Adipocyte (in vitro differentiated cells): ENCODE results near the gene TMEM61.
A peak's percentile ranks its signal among the peaks of the same experiment; 100 is the strongest.

ENCODE experiments used
- DNase-seq: peaks from one replicate; pipeline ENCODE4 v3.0.0-alpha.2; 2015; ENCODE audit warnings: low read depth
- H3K27me3 ChIP-seq: replicated peaks from 2 replicates; pipeline ENCODE4 v1.7.0; 2013; ENCODE audit warnings: mild to moderate bottlenecking, low read length, moderate library complexity; ENCODE audit not compliant: control insufficient read depth, insufficient read depth
- H3K36me3 ChIP-seq: 2 replicates; pipeline ENCODE4 v1.7.0; 2013; ENCODE audit warnings: low read length, mild to moderate bottlenecking, moderate library complexity; ENCODE audit not compliant: control insufficient read depth, insufficient read depth, severe bottlenecking
- H3K4me1 ChIP-seq: 2 replicates; pipeline ENCODE4 v1.7.0; 2013; ENCODE audit warnings: mild to moderate bottlenecking, low read length, moderate library complexity; ENCODE audit not compliant: control insufficient read depth, insufficient read depth
- H3K4me3 ChIP-seq: 2 replicates; pipeline ENCODE4 v1.7.0; 2013; ENCODE audit warnings: mild to moderate bottlenecking, low read length, moderate library complexity
- H3K9ac ChIP-seq: 2 replicates; pipeline ENCODE4 v1.7.0; 2013; ENCODE audit warnings: mild to moderate bottlenecking, low read length, moderate library complexity
- H3K9me3 ChIP-seq: 2 replicates; pipeline ENCODE4 v1.7.0; 2013; ENCODE audit warnings: mild to moderate bottlenecking, low read length, moderate library complexity; ENCODE audit not compliant: control insufficient read depth

TMEM61 gene

DNA sequence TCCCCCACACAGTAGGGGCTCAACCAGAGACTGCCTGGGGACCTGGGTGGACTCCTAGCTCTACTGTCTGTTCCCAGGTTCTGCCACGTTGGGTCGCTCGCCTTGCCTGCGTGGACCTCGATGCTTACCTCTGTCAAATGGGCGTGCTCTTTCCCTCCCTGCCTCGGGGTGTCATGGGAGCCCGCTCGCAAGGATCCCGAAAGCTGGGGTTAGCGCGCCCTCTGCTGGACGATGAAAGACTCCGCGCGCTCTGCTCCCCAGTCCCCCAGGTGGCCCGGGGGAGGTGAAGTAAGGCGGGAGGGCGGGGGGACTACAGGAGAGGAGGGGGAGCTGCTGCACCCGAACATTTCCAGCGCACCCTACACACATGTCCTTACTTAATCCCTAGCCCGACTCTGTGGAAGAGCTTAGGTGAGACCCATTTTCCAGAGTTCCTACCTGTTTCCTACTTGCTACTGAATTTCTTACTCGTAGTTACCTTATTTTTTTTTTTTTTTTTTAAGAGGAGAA lies 16.0 kb downstream of the TMEM61 start:
- Histone ChIP-seq H3K27me3 (peaks cover 26% of the 10 kb centered on the region), H3K4me1 (no peaks in the 10 kb centered on the region), H3K4me3 (no peak overlapping the region), H3K9ac (no peak overlapping the region), H3K36me3 (no peaks in the 10 kb centered on the region), H3K9me3 (no peaks in the 10 kb centered on the region)
- peak; percentile 84 for DNase-seq

DNA sequence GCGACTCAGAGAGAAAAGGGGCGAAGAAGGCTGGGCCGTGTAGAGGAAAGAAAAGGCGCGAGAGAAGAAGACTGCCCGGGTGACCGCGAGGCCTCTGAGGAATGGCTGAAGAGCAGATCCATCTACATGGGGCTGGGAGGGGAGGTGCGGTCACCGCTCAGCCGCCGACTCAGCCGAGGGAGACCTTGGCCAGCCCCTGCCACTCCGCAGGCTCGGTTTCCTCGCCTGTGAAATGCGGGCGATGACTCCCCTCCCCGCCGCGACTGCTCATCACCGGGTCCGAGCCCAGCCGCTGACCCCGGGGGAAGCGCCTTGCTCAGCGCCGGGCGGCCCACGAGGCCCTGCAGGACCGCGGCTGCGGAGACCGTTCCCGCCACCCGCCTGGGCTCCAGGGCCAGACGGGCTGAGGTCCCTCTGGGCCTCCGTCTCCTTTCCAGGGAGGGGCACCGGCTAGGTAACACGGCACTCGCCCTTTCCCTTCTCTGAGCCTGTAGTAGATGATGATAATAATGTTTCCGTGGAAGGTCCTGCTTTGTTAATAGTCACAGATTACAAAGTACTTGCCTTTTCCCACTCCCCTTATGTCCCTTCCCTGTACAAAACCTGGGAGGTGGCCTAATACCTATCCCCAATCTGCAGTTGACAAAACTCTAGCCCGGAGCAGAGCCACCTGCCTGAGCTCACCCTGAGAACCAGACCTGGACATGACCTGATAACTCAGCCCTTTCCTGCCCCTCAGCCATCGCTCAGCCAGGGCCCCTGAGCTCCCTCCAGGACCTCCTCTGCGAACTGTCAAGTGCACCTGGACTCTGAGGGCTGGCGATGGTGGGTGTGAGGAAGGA lies 16.7 kb downstream of the TMEM61 start:
- H3K9me3 ChIP-seq, result no peaks in the 10 kb centered on the region
- H3K4me1 ChIP-seq, result no peaks in the 10 kb centered on the region
- H3K36me3 ChIP-seq, result no peaks in the 10 kb centered on the region
- H3K9ac ChIP-seq, result no peak overlapping the region
- peaks cover 26% of the 10 kb centered on the region for H3K27me3 ChIP-seq
- H3K4me3 ChIP-seq, result no peak overlapping the region
- DNase-seq, result peak; percentile 19

DNA sequence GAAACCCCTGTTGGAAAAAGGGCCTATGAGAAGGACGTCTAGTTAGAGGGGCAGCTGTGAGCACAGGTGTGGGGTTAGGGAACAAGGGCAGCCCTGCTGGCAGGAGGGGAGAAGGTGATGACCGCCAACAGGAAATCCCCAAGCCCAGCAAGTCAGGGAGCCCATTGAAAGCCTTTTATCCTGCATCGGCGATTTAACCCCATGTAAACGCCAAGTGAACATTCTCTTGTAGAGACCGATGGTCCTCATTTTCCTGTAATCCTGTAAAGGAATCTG lies 17.2 kb downstream of the TMEM61 start:
- no peaks in the 10 kb centered on the region for H3K36me3 ChIP-seq
- H3K4me1 ChIP-seq, result no peaks in the 10 kb centered on the region
- H3K9ac ChIP-seq, result no peak overlapping the region
- DNase-seq, result no peak
- H3K4me3 ChIP-seq, result no peak overlapping the region
- no peaks in the 10 kb centered on the region for H3K9me3 ChIP-seq
- peaks cover 26% of the 10 kb centered on the region for H3K27me3 ChIP-seq

DNA sequence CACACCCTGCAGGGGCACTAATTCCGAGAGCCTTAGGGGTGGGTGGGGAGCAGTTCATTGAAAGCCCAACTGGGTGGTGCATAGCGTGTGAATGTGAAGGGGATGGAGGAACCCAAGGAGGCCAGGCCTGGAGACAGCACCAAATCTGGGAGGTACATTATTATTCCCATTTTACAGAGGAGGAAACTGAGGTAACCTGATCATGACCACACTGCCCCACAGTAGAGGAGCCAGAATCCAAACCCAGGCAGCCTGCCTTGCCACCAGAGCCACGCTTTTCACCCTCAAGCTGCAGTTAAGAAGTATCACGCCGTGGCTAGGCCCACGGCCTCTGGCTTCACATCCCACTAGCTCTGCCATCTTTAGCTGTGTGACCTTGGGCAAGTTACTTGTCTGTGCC lies 17.7 kb downstream of the TMEM61 start:
- H3K4me1 ChIP-seq, result no peaks in the 10 kb centered on the region
- H3K9me3 ChIP-seq, result no peaks in the 10 kb centered on the region
- H3K4me3 ChIP-seq, result no peak overlapping the region
- no peaks in the 10 kb centered on the region for H3K36me3 ChIP-seq
- no peak overlapping the region for H3K9ac ChIP-seq
- peaks cover 26% of the 10 kb centered on the region for H3K27me3 ChIP-seq
- no peak for DNase-seq

DNA sequence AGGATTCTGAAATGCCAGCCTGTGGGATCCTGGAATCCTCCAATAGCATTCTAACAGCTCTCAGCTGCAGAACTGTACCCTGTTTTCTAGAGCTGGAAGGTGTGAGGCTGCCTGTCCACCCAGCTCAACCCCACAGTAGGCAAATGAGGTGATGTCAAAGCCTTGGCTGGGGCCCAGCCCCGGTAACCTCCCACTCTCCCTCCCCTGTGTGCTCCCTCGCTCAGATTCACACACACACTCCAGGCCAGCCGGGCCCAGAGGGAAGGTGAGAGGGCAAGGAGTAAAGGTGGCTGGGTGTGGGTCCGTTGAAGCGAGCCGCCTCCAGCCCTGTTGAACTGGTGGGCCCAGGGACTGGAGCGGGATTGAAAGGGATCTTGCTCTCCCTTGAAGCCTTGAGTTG lies 18.2 kb downstream of the TMEM61 start, which contains the start of gene BSND:
Gene BSND (plus strand): TSS at position 257 of the 400 bp plus-strand sequence. CDS start 254 bp downstream, outside the sequence.
- no peak for DNase-seq
- no peaks in the 10 kb centered on the region for H3K9me3 ChIP-seq
- peaks cover 26% of the 10 kb centered on the region for H3K27me3 ChIP-seq
- H3K36me3 ChIP-seq, result no peaks in the 10 kb centered on the region
- no peak within 1 kb of the TSS for H3K9ac ChIP-seq
- H3K4me1 ChIP-seq, result no peaks in the 10 kb centered on the region
- H3K4me3 ChIP-seq, result no peak within 1 kb of the TSS

DNA sequence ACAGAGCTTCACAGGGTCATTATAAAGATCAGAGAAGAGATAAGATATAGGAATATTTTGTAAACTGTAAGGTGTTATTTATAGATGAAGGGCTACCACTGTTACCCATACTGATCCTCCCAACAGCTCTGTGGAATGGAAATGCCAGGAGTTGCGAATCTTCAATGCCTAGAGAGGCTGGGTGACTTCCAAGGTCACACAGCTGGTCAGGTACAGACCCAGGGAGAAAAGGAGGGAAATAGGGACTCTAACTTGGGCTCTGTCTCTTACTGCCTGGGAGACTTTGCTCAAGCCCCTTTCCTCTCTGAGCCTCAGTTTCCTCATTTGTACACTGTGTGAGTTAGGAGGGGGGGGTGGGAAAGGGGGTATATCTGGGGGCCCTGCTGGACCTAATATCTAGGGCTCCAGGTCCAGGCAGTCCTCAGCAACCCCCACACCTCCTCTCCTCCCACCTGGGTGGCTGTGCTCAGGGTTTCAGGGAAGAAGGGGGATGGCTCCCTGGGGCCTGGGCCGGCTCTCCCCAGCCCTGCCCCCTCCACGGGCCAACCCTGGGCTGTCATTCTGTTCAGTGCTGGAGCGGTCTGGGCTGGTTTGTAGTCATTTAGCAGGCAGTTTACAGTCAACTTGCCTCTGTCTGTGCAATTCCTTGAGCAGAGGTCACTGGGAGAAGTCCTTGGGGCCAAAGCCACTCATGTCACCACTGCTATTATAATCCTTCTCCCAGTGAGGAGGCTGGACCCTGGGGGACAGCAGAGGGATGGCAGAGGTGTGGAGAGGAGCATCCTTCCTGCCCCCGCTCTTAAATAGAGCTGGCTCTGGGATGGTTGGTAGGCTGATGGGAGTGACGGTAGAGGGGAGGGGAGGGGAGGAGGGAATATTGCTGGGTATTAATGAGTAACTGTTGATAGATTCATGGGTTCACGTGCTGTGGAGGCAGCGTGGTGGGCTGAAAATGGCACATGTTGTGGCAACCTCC lies 20.0 kb downstream of the TMEM61 start:
- Histone ChIP-seq H3K9ac (no peak overlapping the region), H3K4me1 (no peaks in the 10 kb centered on the region), H3K36me3 (no peaks in the 10 kb centered on the region), H3K9me3 (no peaks in the 10 kb centered on the region), H3K4me3 (no peak overlapping the region), H3K27me3 (peaks cover 21% of the 10 kb centered on the region)
- no peak for DNase-seq

DNA sequence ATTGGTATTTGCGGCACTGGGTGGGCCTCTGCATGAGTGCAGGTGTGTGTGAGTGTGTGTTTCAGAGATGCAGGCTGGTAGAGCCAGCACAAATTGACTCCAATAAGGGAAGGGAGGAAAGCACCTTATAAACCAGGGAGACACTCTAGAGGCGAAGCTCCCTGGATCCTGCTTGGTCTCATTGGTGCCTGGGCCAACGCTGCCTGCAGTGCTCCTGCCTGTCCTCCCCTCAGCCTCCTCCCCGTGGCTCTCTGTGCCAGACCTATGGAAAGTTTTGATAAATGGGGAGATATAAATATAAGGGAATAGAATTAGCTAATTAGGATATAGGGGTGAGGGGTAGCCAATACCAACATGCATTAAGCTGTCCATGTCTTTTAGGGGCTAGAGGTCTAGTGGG lies 20.9 kb downstream of the TMEM61 start:
- no peaks in the 10 kb centered on the region for H3K4me1 ChIP-seq
- no peak for DNase-seq
- H3K4me3 ChIP-seq, result no peak overlapping the region
- H3K9ac ChIP-seq, result no peak overlapping the region
- no peaks in the 10 kb centered on the region for H3K36me3 ChIP-seq
- peaks cover 13% of the 10 kb centered on the region for H3K27me3 ChIP-seq
- no peaks in the 10 kb centered on the region for H3K9me3 ChIP-seq

DNA sequence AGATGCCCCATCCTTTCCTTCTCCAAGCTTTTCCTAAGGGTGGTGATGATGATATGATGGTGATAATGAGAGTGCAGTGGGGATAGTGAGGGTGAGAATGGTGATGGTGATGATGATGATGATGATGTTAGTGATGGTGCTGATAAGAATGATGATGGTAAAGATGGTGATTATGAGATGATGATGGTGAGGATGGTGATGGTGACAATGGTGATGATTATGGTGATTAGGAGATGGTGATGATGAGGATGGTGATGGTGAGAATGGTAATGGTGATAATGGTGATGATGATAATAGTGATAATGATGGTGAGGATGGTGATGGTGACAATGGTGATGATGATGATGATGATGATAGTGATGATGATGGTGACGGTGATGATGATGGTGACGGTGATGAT lies 22.3 kb downstream of the TMEM61 start:
- H3K9ac ChIP-seq, result no peak overlapping the region
- H3K4me3 ChIP-seq, result no peak overlapping the region
- no peaks in the 10 kb centered on the region for H3K36me3 ChIP-seq
- H3K4me1 ChIP-seq, result no peaks in the 10 kb centered on the region
- peaks cover 9% of the 10 kb centered on the region for H3K27me3 ChIP-seq
- H3K9me3 ChIP-seq, result no peaks in the 10 kb centered on the region
- DNase-seq, result no peak

DNA sequence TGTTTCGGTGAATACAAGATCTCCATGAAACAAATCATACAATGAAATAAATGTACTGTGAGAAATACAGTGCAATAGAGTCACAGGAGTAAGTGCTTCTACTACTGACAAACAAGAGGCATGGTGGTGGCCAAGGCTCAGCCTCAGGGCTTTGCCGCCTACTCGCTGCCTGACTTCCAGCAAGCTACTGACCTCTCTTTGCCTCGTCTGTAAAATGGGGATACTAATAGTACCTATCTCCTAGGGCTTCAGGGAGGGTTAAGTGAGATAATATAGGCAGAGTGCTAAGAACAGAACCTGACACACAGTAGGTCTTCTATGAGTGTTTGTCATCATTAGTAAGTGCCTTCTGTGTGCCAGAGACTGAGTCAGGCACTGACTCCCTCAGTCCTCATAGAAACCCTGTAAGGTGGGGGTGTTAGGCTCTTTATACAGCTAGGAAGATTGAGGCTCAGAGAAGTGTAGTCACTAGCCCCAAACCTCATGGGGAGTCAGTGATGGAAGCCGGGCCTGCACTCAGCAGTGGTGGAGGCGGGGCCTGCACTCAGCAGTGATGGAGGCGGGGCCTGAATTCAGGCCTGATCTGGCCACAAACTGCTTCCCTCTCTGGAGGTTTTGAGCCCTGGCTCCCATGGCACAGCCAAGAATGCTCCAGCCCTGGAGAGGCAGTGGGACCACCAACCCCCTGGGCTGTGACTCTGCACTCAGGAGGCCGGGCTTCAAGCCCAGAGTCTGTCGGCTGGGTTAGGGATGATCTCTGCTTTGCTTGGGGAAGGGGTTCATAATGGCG lies 25.1 kb downstream of the TMEM61 start:
- Histone ChIP-seq H3K4me1 (peaks cover 5% of the 10 kb centered on the region), H3K4me3 (no peak overlapping the region)

DNA sequence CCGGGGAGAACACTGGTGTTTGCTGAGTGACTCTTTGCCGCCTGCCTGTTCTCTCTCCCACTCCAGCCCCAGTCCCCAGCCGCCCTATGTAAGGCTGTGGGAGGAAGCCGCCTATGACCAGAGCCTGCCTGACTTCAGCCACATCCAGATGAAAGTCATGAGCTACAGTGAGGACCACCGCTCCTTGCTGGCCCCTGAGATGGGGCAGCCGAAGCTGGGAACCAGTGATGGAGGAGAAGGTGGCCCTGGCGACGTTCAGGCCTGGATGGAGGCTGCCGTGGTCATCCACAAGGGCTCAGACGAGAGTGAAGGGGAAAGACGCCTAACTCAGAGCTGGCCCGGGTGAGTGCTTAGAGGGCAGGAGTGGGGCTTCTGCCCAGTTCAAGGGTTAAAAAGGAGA lies 26.5 kb downstream of the TMEM61 start:
- Histone ChIP-seq H3K9ac (no peak overlapping the region), H3K36me3 (no peaks in the 10 kb centered on the region)

More for the DNA sequence above, 25.1 kb downstream of the TMEM61 start:
- H3K9me3 ChIP-seq, result no peaks in the 10 kb centered on the region
- H3K9ac ChIP-seq, result no peak overlapping the region
- H3K27me3 ChIP-seq, result no peaks in the 10 kb centered on the region
- no peaks in the 10 kb centered on the region for H3K36me3 ChIP-seq
- no peak for DNase-seq

More for the DNA sequence above, 26.5 kb downstream of the TMEM61 start:
- Histone ChIP-seq H3K27me3 (peaks cover 7% of the 10 kb centered on the region), H3K4me3 (no peak overlapping the region), H3K9me3 (no peaks in the 10 kb centered on the region), H3K4me1 (peaks cover 5% of the 10 kb centered on the region)
- no peak for DNase-seq
